Ovary (tissue), 3 donors: ENCODE data around the gene HOXD9.

Source experiments
- EP300 ChIP-seq: sonication (generic); formaldehyde crosslinking; IDR thresholded peaks from one replicate; pipeline ENCODE4 v1.6.1; 2017; ENCODE audit warnings: antibody characterized with exemption
- TF ChIP-seq, protein P1 (sequence below), 3 donors: fragments of 450-650 bp in 2 of 3; fragments of 200-600 bp in 1 of 3; IDR thresholded peaks; one replicate each; pipeline versions ENCODE4 v1.5.1 to v1.8.0; 2016 to 2022; ENCODE audit warnings: antibody characterized with exemption in 3 of 3, mild to moderate bottlenecking in 1 of 3
- donor health status: DM: no; HTN: no; CAD: no.

DNA sequence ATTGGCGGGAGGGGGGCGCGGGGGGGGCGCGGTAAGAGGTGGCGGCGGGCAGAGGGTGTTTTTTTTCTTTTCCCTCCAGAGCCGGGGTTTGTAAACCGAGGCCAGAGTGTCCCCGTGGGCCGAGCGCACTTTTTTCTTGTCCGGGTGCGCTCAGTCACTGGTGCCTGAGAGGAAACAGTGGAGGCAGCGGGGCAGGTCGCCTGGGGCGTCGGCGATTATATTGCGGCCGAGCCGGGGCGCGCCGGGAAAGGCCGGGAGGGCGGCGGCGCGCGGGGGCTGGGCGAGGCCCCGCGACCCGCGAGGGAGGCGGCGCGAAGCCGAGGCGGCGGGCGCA lies 7.3 kb downstream of the HOXD9 start:
- no peak for TF ChIP-seq EP300
- TF ChIP-seq, protein P1, sequence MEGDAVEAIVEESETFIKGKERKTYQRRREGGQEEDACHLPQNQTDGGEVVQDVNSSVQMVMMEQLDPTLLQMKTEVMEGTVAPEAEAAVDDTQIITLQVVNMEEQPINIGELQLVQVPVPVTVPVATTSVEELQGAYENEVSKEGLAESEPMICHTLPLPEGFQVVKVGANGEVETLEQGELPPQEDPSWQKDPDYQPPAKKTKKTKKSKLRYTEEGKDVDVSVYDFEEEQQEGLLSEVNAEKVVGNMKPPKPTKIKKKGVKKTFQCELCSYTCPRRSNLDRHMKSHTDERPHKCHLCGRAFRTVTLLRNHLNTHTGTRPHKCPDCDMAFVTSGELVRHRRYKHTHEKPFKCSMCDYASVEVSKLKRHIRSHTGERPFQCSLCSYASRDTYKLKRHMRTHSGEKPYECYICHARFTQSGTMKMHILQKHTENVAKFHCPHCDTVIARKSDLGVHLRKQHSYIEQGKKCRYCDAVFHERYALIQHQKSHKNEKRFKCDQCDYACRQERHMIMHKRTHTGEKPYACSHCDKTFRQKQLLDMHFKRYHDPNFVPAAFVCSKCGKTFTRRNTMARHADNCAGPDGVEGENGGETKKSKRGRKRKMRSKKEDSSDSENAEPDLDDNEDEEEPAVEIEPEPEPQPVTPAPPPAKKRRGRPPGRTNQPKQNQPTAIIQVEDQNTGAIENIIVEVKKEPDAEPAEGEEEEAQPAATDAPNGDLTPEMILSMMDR (IDR thresholded peaks at IDR 0.05), result no peak
